ENCODE results near the gene RPL29. TPM values are rescaled to one million over a fixed set of nuclear protein-coding genes. Genes with fewer than 3 reads are reported as not detected.

RPL29 gene
- total RNA-seq, 1 experiment from 2014 or later: 590 TPM

GRCh38 chr3:51983578-51984268 is 12.0 kb downstream of the RPL29 start:
- DNase-seq (ENCODE audit: low read depth): no peak

GRCh38 chr3:51982838-51983577 is 12.7 kb downstream of the RPL29 start, which contains the start of gene ACY1:
Gene ACY1 (plus strand): TSS chr3:51983535. CDS start chr3:51984065, 530 bp downstream.
- DNase-seq (ENCODE audit: low read depth): peak; percentile 81

DNA sequence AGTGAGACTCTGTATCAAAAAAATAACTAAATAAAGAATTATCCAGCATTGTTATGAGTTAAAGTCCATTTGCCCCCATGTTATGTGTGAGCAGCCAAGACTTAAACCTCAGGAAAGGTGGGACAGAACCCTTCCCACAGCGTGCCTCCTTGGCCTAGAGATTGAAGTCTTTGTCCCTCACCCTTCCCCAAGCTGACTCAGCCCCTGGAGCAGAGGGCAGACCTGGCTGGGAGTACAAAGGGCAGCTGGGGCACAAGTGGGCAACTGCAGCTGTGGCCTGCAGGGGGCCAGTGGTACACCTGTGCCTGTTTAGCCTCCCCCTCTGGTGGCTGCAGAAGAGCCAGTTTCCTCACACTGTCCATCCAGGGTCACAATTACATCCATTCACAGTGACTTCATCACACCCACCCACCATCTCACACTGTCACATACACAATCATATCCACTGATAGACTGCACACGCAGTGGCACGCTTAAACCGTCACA is 13.3 kb downstream of the RPL29 start:
- peak; percentile 49 for DNase-seq (ENCODE audit: low read depth)

GRCh38 chr3:51980253-51980652 is 15.4 kb downstream of the RPL29 start:
- no peak for DNase-seq (ENCODE audit: low read depth)

DNA sequence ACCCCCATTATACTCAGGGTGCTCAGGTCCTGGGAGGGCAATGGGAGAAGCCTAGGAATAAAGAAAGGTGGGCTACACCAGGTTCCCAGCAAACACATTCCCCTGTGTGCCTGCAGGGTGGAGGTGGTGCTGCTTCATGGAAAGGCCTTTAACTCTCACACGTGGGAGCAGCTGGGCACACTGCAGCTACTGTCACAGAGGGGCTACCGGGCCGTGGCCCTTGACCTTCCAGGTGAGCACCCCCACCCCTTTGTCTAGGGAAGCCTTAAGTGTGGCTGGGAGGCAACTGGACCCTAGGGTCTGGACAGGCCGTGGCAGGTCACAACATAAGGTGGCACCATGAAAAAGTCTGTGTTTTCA is 17.6 kb downstream of the RPL29 start:
- DNase-seq (ENCODE audit: low read depth): no peak

DNA sequence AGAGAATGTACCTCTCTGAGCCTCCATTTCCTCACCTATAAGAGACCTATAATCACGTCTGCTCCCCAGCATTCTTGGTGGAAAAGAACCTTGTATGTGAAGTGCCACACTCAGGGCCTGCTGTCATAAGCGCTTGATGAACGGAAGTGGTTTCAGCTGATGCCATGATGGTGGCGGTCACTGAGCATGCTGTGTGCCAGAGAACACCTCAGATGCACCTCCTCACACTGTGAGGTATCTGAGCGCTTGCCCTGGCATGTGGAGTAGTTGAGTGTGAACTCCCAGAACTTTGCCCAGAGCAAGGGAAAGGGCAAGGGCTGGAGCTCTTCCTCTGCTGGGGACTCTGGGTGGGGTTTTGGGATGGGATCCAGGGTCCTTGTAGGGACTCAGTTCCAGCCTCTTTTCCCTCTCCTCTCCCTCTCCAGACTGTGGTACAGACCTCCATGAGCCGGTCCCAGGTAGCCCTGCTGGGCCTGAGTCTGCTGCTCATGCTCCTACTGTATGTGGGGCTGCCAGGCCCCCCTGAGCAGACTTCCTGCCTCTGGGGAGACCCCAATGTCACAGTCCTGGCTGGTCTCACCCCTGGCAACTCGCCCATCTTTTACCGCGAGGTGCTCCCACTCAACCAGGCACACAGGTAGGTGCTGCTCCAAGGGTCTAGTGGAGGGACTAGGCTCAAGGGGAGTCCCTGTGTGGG is 18.1 kb downstream of the RPL29 start:
- DNase-seq (ENCODE audit: low read depth): no peak

DNA sequence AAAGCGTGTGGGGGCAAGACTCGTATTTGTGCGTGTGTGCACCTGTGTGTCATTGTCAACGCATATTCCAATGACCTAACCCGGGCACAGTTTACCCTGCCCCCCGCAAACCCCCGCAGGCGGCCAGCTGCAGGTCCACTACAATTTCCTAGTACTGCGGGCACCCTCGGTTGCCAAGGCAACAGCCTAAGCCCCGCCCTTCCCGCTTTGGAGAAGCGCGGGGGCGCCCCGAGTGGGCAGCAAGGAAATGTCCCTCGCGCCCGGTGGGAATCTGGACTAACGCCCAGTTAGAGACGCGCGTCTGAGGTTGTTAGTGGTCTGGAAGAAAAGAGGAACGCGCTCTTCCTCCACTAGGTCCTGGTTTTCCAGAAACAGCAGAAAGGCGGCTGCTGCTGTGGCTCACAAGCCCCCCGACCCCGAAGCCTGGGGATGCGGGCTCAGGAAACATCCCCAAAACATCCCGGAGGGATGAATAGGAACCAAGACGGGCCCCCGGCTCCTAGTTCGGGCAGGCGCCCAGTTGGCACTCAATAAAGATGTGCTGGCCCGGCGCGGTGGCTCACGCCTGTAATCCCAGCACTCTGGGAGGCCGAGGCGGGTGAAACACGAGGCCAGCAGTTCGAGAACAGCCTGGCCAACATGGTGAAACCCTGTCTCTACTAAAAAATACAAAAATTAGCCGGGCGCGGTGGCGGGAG is 19.7 kb downstream of the RPL29 start:
- DNase-seq (ENCODE audit: low read depth): peak; percentile 43

DNA sequence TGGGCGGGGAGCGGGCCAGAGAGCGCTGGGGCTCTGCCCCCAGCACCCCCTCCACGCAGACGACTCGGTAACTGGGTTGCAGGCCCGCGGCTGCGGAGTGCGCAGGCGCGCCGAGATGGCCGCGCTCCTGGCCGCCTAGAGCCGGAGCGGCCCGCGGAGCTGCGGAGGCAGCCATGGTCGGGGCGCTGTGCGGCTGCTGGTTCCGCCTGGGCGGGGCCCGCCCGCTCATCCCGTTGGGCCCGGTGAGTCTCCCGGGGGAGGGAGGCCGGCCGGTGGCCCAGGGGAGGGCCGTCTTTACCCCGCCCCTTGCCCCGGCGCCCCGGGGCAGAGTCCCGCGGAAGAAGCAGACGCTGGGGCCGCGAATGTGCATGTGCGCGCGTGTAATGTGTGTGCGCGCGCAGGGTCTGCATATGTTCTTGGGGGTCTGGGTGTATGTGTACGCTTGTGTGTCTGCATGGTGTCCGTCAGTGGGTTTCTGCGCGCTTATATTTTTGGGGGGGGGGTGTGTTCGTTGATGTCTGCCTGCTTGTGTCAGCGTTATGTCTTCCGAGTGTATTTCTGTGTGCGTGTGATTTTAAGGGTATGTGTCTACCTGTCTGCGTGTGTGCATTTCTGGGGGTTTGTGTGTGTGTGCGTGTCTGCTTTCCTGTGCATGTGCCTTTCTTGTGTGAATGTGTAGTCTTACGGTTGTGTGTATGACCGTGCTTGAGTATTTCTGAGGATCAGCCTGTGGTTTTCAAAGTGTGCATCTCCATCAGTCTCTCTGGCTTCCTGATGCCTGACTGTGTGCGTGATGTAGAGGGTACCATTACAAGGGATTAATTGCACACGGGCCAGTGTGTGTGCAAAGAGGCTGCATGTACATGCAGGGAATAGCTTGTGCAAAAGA is 20.5 kb downstream of the RPL29 start, which contains the start of gene ABHD14A:
ABHD14A (plus strand) TSS at position 102 of the 889 bp plus-strand sequence; CDS start at position 174, 72 bp downstream.
- peak; percentile 54 for DNase-seq (ENCODE audit: low read depth)

- no peak for DNase-seq (ENCODE audit: low read depth)
Observed at GRCh38 chr3:51974277-51974962, 21.3 kb downstream of the RPL29 start.

GRCh38 chr3:51971350-51971749 is 24.3 kb downstream of the RPL29 start:
- no peak for DNase-seq (ENCODE audit: low read depth)

GRCh38 chr3:51970606-51971300 is 24.9 kb downstream of the RPL29 start:
- no peak for DNase-seq (ENCODE audit: low read depth)

GRCh38 chr3:51969841-51970240 is 25.9 kb downstream of the RPL29 start:
- no peak for DNase-seq (ENCODE audit: low read depth)

DNA sequence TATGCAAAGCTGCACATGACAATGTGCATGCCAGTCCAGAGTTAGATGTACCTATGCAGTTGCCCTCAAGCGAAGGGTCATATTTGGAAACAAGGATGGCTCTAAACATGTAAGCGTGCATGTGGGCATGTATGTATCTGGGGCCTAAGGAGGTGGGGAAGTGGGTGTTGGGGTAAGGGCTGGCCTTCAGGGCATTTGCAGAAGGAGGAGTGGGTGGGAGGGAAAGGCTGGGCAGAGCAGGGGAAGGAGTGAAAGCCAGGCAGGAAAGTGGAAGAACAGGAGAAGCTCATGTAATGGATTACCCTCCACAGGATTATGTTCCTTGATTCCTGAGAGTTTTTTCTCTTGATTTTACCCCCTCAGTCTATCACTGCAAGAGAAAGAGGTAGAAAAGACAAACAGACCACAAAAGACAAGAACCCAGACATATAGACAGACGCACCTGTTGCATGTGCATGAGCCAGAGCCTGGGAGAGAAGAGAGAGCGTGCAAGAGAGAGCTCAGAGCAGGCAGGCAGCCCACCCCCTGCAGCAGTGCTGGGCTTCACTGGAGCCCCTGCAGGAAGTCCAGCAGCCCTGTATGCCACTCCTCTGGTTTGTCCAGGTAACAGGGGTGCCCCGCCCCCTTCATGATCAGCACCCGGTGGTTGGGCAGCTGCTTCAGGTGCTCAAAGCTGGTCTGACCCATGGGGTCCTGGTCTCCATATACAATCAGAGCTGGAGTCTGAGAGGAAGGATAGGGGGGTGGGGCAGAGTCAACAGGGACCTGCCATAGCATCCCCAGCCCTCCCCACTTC is 26.6 kb downstream of the RPL29 start:
- DNase-seq (ENCODE audit: low read depth): no peak

GRCh38 chr3:51968170-51968775 is 27.4 kb downstream of the RPL29 start:
- DNase-seq (ENCODE audit: low read depth): no peak

DNA sequence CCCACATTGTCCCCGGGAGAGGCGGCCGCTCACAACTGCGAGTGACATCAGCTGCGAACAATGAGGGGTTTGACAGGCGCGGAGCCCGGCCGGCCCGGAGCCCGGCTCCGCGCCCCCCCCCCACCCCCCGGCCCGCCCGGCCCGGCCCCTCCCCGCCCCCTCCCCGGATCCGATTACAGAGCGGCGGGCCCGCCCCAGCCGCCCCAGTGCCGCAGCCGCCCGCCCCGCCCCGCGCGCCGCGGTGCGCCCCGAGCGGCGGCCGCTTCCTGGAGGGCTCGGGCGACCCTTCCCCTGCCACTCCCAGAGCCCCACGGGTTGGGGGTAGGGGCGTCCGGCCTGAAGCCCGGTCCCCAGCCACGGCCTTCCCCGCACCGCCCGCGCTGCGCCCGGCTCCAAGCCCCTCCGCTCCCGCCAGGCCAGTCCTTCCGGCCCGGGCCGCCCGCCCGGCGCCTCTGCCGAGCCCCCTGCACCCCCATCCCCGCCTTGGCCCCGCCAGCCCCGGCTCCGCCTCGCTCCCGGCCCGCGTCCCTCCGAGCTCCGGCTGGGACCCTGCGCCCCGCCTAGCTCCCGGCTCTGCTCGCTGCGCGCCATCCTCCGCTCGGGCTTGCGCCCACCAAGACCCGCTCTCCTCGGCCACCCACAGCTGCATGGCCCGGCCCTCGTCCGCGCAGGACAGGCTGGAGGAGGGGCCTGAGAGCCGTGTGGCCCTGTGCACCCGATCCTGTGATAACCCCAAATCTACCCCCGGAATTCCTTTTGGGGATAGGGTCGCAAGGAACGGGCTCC is 28.1 kb downstream of the RPL29 start, which contains the start of gene PCBP4:
PCBP4 (minus strand) TSS at position 71 of the 786 bp plus-strand sequence. CDS start 6,214 bp downstream, outside the sequence.
- DNase-seq (ENCODE audit: low read depth): peak; percentile 53

DNA sequence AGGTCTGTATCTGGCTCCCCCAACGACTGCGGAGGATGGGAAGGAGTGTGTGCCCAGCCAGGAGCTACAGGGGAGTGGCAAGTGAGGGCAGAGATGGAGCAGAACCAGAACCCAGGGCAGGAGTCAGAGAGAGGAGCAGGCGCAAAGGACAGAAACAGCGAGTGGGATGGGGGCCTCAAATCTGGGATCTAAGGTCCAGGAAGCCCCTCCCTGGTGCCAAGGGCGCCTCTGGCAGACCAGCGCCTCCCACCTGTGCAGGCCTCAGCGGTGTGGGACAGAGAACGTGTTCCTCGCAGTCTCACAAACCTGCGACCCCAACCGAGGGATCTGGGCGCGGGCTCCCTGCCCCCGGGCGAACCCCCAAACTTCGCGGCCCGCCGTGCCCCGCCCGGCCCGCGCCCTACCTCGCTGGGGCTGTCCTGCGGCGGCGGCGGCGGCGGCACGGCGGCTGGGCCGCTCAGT is 28.7 kb downstream of the RPL29 start:
- no peak for DNase-seq (ENCODE audit: low read depth)

GRCh38 chr3:51966486-51966885 is 29.2 kb downstream of the RPL29 start:
- DNase-seq (ENCODE audit: low read depth): no peak
